ENCODE measurements around the gene TMPRSS4. TPM values are rescaled to one million over a fixed set of nuclear protein-coding genes. Genes with fewer than 3 reads are reported as not detected.

Gene TMPRSS4
- total and polyA plus RNA-seq, 2 experiments from 2014 or later = 0.10 to 0.58 TPM

DNA sequence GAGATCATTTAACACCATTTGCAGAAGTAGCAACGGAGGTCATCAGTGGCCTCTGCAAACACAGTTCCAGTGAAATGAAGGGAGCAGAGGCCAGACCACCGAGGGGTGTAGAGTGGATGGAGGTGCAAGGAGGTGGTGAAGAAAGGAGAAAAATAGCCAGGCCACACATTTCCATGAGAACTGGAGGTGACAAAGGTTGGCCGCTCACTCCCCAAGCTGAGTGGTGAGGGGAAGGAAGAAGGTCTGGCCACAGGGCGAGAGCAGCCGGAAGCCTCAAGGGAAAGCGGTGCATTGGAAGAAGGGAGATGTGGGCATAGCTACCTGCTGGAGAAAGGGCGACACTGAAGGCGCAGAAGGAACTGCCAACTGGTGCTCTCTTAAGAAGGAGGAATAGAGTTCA, 20.1 kb upstream of the TMPRSS4 start:
- H2AFZ ChIP-seq = no peak overlapping the region
- Mint-ChIP-seq H3K4me3 (no peak overlapping the region), H3K4me1 (peaks cover 5% of the 10 kb centered on the region; the same call in 2 of the 3 replicates), H3K9me3 (no peaks in the 10 kb centered on the region; the same call in 2 of the 3 replicates), H3K27me3 (ENCODE audit: insufficient read depth, low read depth, poor library complexity) (peaks cover 16% of the 10 kb centered on the region), H3K27ac (no peak overlapping the region), H3K36me3 (ENCODE audit: low read depth) (no peaks in the 10 kb centered on the region)
- DNase-seq (ENCODE audit: low spot score) (no peak), ATAC-seq (no peak)
- no peak overlapping the region for H3K4me2 ChIP-seq
- H3K27me3 ChIP-seq (ENCODE audit: insufficient read depth) = no peaks in the 10 kb centered on the region
- H3K27ac ChIP-seq (ENCODE audit: low read depth) = no peak overlapping the region
- TF ChIP-seq EZH2 (IDR thresholded peaks at IDR 0.05; ENCODE audit: low read depth, unreplicated experiment) (no peak), ZNF114 (CRISPR knock-in tag; IDR thresholded peaks at IDR 0.05) (no peak), POLR2AphosphoS5 (IDR thresholded peaks at IDR 0.05; ENCODE audit: low read depth) (no peak), STAT1 (IDR thresholded peaks at IDR 0.05; ENCODE audit: unreplicated experiment) (no peak), EZH2phosphoT487 (IDR thresholded peaks at IDR 0.05; ENCODE audit: unreplicated experiment) (no peak), CREB1 (CRISPR knock-in tag; IDR thresholded peaks at IDR 0.05; ENCODE audit: low read depth) (no peak)
- H3F3A ChIP-seq (replicated peaks; ENCODE audit: low read depth) = no peaks in the 10 kb centered on the region
- H3K36me3 ChIP-seq (ENCODE audit: insufficient read depth) = no peaks in the 10 kb centered on the region
- no peak overlapping the region for H3K4me3 ChIP-seq
- no peaks in the 10 kb centered on the region for H3K79me2 ChIP-seq (replicated peaks; ENCODE audit: insufficient read depth)
- no peaks in the 10 kb centered on the region for H3K4me1 ChIP-seq (ENCODE audit: insufficient read depth)
- H3K9me2 ChIP-seq (ENCODE audit: insufficient read depth) = no peaks in the 10 kb centered on the region
- no peaks in the 10 kb centered on the region for H4K20me1 ChIP-seq (replicated peaks; ENCODE audit: insufficient read depth)

DNA sequence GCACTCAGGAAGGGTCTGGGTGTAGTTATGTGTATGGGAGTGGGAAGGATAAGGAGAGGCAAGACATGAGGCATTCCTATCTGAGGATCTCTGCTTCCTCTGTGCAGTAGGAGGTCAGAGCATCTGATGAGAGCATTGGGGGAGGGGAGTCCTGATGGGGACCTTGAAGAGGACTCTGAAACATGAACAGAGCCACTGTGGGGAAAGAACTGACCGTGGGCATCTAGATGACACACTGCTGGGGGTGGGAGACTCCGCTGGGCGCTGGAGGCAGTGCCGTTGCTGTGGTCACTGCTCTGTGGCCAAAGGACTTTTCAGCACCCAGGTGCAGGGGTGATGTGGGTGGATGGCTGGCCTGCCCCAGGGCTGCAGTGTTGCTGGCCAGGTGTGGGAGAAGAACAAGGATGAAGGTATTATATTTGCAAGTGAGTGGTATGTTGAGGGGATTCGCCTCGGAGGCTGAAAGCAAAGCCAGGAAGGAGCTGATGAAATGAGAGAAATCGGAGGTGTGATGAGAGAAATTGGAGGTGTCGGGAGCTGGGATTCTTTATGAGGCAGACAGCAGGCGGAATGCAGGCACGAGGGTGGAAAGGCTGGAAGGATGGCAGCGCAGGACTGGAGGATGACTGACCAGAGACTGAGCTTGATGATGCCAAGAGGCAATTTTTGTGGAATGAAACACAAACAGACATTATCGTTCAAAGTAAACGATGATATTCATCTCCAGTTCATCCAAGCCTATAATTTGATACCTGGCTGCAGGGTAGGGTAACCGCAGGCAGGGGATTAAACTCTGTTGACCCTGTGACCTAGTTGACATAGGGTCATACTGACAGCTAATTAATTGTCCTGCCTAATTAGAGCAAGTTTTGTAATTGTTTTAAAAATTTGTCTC, 19.4 kb upstream of the TMPRSS4 start:
- Histone ChIP-seq H3K9me2 (ENCODE audit: insufficient read depth) (no peaks in the 10 kb centered on the region), H3K4me1 (ENCODE audit: insufficient read depth) (no peaks in the 10 kb centered on the region), H3K79me2 (replicated peaks; ENCODE audit: insufficient read depth) (no peaks in the 10 kb centered on the region), H3K27ac (ENCODE audit: low read depth) (no peak overlapping the region), H3K4me3 (no peak overlapping the region), H2AFZ (no peak overlapping the region), H4K20me1 (replicated peaks; ENCODE audit: insufficient read depth) (no peaks in the 10 kb centered on the region), H3K4me2 (no peak overlapping the region), H3F3A (replicated peaks; ENCODE audit: low read depth) (no peaks in the 10 kb centered on the region), H3K36me3 (ENCODE audit: insufficient read depth) (no peaks in the 10 kb centered on the region), H3K27me3 (ENCODE audit: insufficient read depth) (no peaks in the 10 kb centered on the region)
- no peak overlapping the region for H3K27ac Mint-ChIP-seq
- peaks cover 15% of the 10 kb centered on the region for H3K27me3 Mint-ChIP-seq (ENCODE audit: insufficient read depth, low read depth, poor library complexity)
- H3K36me3 Mint-ChIP-seq (ENCODE audit: low read depth) = no peaks in the 10 kb centered on the region
- peaks cover 5% of the 10 kb centered on the region; the same call in 2 of the 3 replicates for H3K4me1 Mint-ChIP-seq
- TF ChIP-seq ZNF114 (CRISPR knock-in tag; IDR thresholded peaks at IDR 0.05) (no peak), CREB1 (CRISPR knock-in tag; IDR thresholded peaks at IDR 0.05; ENCODE audit: low read depth) (no peak), NANOG (IDR thresholded peaks at IDR 0.05; ENCODE audit: borderline replicate concordance) (no peak), EZH2phosphoT487 (IDR thresholded peaks at IDR 0.05; ENCODE audit: unreplicated experiment) (no peak), STAT1 (IDR thresholded peaks at IDR 0.05; ENCODE audit: unreplicated experiment) (no peak)
- TF ChIP-seq, protein P1, sequence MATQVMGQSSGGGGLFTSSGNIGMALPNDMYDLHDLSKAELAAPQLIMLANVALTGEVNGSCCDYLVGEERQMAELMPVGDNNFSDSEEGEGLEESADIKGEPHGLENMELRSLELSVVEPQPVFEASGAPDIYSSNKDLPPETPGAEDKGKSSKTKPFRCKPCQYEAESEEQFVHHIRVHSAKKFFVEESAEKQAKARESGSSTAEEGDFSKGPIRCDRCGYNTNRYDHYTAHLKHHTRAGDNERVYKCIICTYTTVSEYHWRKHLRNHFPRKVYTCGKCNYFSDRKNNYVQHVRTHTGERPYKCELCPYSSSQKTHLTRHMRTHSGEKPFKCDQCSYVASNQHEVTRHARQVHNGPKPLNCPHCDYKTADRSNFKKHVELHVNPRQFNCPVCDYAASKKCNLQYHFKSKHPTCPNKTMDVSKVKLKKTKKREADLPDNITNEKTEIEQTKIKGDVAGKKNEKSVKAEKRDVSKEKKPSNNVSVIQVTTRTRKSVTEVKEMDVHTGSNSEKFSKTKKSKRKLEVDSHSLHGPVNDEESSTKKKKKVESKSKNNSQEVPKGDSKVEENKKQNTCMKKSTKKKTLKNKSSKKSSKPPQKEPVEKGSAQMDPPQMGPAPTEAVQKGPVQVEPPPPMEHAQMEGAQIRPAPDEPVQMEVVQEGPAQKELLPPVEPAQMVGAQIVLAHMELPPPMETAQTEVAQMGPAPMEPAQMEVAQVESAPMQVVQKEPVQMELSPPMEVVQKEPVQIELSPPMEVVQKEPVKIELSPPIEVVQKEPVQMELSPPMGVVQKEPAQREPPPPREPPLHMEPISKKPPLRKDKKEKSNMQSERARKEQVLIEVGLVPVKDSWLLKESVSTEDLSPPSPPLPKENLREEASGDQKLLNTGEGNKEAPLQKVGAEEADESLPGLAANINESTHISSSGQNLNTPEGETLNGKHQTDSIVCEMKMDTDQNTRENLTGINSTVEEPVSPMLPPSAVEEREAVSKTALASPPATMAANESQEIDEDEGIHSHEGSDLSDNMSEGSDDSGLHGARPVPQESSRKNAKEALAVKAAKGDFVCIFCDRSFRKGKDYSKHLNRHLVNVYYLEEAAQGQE (IDR thresholded peaks at IDR 0.05; ENCODE audit: unreplicated experiment) = no peak
- TF ChIP-seq, protein P2, sequence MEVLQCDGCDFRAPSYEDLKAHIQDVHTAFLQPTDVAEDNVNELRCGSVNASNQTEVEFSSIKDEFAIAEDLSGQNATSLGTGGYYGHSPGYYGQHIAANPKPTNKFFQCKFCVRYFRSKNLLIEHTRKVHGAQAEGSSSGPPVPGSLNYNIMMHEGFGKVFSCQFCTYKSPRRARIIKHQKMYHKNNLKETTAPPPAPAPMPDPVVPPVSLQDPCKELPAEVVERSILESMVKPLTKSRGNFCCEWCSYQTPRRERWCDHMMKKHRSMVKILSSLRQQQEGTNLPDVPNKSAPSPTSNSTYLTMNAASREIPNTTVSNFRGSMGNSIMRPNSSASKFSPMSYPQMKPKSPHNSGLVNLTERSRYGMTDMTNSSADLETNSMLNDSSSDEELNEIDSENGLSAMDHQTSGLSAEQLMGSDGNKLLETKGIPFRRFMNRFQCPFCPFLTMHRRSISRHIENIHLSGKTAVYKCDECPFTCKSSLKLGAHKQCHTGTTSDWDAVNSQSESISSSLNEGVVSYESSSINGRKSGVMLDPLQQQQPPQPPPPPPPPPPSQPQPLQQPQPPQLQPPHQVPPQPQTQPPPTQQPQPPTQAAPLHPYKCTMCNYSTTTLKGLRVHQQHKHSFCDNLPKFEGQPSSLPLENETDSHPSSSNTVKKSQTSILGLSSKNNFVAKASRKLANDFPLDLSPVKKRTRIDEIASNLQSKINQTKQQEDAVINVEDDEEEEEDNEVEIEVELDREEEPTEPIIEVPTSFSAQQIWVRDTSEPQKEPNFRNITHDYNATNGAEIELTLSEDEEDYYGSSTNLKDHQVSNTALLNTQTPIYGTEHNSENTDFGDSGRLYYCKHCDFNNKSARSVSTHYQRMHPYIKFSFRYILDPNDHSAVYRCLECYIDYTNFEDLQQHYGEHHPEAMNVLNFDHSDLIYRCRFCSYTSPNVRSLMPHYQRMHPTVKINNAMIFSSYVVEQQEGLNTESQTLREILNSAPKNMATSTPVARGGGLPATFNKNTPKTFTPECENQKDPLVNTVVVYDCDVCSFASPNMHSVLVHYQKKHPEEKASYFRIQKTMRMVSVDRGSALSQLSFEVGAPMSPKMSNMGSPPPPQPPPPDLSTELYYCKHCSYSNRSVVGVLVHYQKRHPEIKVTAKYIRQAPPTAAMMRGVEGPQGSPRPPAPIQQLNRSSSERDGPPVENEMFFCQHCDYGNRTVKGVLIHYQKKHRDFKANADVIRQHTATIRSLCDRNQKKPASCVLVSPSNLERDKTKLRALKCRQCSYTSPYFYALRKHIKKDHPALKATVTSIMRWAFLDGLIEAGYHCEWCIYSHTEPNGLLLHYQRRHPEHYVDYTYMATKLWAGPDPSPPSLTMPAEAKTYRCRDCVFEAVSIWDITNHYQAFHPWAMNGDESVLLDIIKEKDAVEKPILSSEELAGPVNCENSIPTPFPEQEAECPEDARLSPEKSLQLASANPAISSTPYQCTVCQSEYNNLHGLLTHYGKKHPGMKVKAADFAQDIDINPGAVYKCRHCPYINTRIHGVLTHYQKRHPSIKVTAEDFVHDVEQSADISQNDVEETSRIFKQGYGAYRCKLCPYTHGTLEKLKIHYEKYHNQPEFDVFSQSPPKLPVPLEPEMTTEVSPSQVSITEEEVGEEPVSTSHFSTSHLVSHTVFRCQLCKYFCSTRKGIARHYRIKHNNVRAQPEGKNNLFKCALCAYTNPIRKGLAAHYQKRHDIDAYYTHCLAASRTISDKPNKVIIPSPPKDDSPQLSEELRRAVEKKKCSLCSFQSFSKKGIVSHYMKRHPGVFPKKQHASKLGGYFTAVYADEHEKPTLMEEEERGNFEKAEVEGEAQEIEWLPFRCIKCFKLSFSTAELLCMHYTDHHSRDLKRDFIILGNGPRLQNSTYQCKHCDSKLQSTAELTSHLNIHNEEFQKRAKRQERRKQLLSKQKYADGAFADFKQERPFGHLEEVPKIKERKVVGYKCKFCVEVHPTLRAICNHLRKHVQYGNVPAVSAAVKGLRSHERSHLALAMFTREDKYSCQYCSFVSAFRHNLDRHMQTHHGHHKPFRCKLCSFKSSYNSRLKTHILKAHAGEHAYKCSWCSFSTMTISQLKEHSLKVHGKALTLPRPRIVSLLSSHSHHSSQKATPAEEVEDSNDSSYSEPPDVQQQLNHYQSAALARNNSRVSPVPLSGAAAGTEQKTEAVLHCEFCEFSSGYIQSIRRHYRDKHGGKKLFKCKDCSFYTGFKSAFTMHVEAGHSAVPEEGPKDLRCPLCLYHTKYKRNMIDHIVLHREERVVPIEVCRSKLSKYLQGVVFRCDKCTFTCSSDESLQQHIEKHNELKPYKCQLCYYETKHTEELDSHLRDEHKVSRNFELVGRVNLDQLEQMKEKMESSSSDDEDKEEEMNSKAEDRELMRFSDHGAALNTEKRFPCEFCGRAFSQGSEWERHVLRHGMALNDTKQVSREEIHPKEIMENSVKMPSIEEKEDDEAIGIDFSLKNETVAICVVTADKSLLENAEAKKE (CRISPR knock-in tag; IDR thresholded peaks at IDR 0.05) = no peak
- ATAC-seq (no peak), DNase-seq (ENCODE audit: low spot score) (no peak)
- H3K9me3 Mint-ChIP-seq = no peaks in the 10 kb centered on the region; the same call in 2 of the 3 replicates
- H3K4me3 Mint-ChIP-seq = no peak overlapping the region
